A673 (cell line): ENCODE data around the gene IL36G. TPM values are rescaled to one million over a fixed set of nuclear protein-coding genes. Genes with fewer than 3 reads are reported as not detected.

Experiments
- BruUV-seq: library from RNA; stranded (reverse); fragments of 400-500 nt; replicated peaks from 2 replicates; lab custom pipeline; 2021; lab: Mats Ljungman, UMichigan
- CTCF ChIA-PET: fragments of 300-600 bp; sonication (Branson Sonifier 250); formaldehyde crosslinking; loops from one replicate; lab custom pipeline; 2022; ENCODE audit warnings: antibody characterized with exemption; lab: Charles Lee
- POLR2A ChIA-PET: fragments of 300-600 bp; sonication (Branson Sonifier 250); formaldehyde crosslinking; loops from one replicate; lab custom pipeline; 2022; ENCODE audit warnings: antibody characterized with exemption; ENCODE audit not compliant: low non-redundant PET; lab: Charles Lee
- DNase-seq: peaks from one replicate; pipeline ENCODE4 v3.0.0-alpha.2; 2015; ENCODE audit warnings: low spot score
- H3K27ac ChIP-seq: fragments of 200-600 bp; sonication (generic); 2 replicates; pipeline ENCODE4 v1.5.1; 2016; ENCODE audit warnings: mixed run types, low read depth, mild to moderate bottlenecking, mixed read lengths, antibody characterized with exemption, low read length; ENCODE audit not compliant: poor library complexity, severe bottlenecking
- H3K27me3 ChIP-seq: fragments of 200-600 bp; sonication (generic); replicated peaks from 2 replicates; pipeline ENCODE4 v1.6.1; 2017; ENCODE audit warnings: mixed run types, low read depth, mild to moderate bottlenecking, mixed read lengths, antibody characterized with exemption, low read length; ENCODE audit not compliant: insufficient read depth, poor library complexity
- H3K36me3 ChIP-seq: fragments of 200-600 bp; sonication (generic); 2 replicates; pipeline ENCODE4 v1.6.1; 2016; ENCODE audit warnings: mixed run types, mild to moderate bottlenecking, mixed read lengths, antibody characterized with exemption, low read length; ENCODE audit not compliant: insufficient read depth, poor library complexity, severe bottlenecking
- H3K4me1 ChIP-seq: fragments of 200-600 bp; sonication (generic); 2 replicates; pipeline ENCODE4 v1.6.1; 2017; ENCODE audit warnings: mixed run types, mild to moderate bottlenecking, mixed read lengths, antibody characterized with exemption, low read length; ENCODE audit not compliant: insufficient read depth, poor library complexity, severe bottlenecking
- H3K4me3 ChIP-seq: fragments of 200-600 bp; sonication (generic); 2 replicates; pipeline ENCODE4 v1.5.1; 2016; ENCODE audit warnings: low read depth, mixed run types, mild to moderate bottlenecking, mixed read lengths, low read length; ENCODE audit not compliant: poor library complexity, severe bottlenecking
- H3K9me3 ChIP-seq: fragments of 200-600 bp; sonication (generic); 2 replicates; pipeline ENCODE4 v1.6.1; 2016; ENCODE audit warnings: mixed run types, low read depth, mild to moderate bottlenecking, mixed read lengths, antibody characterized with exemption, low read length; ENCODE audit not compliant: poor library complexity, severe bottlenecking
- CTCF ChIP-seq: fragments of 300-800, 200-600 bp; sonication (generic); conservative IDR thresholded peaks from 2 replicates; pipeline ENCODE4 v1.5.1; 2017; ENCODE audit warnings: low read depth, mild to moderate bottlenecking, antibody characterized with exemption, low read length, moderate library complexity, mixed read lengths
- EZH2 ChIP-seq: fragments of 200-600 bp; sonication (generic); IDR thresholded peaks from 2 replicates; pipeline ENCODE4 v1.6.1; 2017; ENCODE audit warnings: borderline replicate concordance, low read depth, mild to moderate bottlenecking, mixed read lengths, antibody characterized with exemption, low read length; ENCODE audit not compliant: poor library complexity, severe bottlenecking
- intact Hi-C: fragments of 100-400 bp; cut with micrococcal nuclease; formaldehyde crosslinking; loops from one replicate; pipeline ENCODE4 v1.10.0; 2022; ENCODE audit not compliant: unreplicated experiment
- total RNA-seq: library from RNA; stranded (reverse); gene quantifications from 2 replicates; pipeline ENCODE4 v1.2.3, GENCODE V29; 2021

IL36G gene
- total RNA-seq, 1 experiment from 2014 or later = not detected

- no peaks in the 10 kb centered on the region for H3K4me1 ChIP-seq
- peaks cover 5% of the 10 kb centered on the region for H3K27me3 ChIP-seq
- ChIA-PET CTCF (no interaction called here), POLR2A (no interaction called here)
- no peak for DNase-seq
- peaks cover 22% of the 10 kb centered on the region for H3K9me3 ChIP-seq
- H3K4me3 ChIP-seq = no peak overlapping the region
- no peak for TF ChIP-seq EZH2
- no peak for TF ChIP-seq CTCF
- no peak overlapping the region for H3K27ac ChIP-seq
- BruUV-seq = no TSS peak
- no peaks in the 10 kb centered on the region for H3K36me3 ChIP-seq
- intact Hi-C loops = no loop called here
Measured at GRCh38 chr2:113000436-113000835, 22.6 kb downstream of the IL36G start.

- Histone ChIP-seq H3K27me3 (no peaks in the 10 kb centered on the region), H3K27ac (no peak overlapping the region), H3K4me3 (no peak overlapping the region), H3K9me3 (peaks cover 22% of the 10 kb centered on the region), H3K4me1 (no peaks in the 10 kb centered on the region), H3K36me3 (no peaks in the 10 kb centered on the region)
- ChIA-PET POLR2A (no interaction called here), CTCF (no interaction called here)
- TF ChIP-seq CTCF (no peak), EZH2 (no peak)
- no peak for DNase-seq
- intact Hi-C loops = no loop called here
- BruUV-seq = no TSS peak
Measured at GRCh38 chr2:113002677-113003076, 24.9 kb downstream of the IL36G start.

GRCh38 chr2:113005030-113005509 lies 27.3 kb downstream of the IL36G start, which contains the start of gene IL36A:
Gene IL36A (plus strand): TSS chr2:113005459. CDS start chr2:113005872, 413 bp downstream.
- TF ChIP-seq CTCF = no peak
- TF ChIP-seq EZH2 = no peak
- H3K4me3 ChIP-seq = no peak within 1 kb of the TSS
- BruUV-seq = no TSS peak

More at GRCh38 chr2:113005030-113005509, 27.3 kb downstream of the IL36G start, which contains the start of gene IL36A:
- no peaks in the 10 kb centered on the region for H3K4me1 ChIP-seq
- H3K9me3 ChIP-seq = peaks cover 13% of the 10 kb centered on the region
- ChIA-PET POLR2A (no interaction called here), CTCF (interaction anchor here (0.6 kb wide), 1 partner anchor 62 kb away, joined by 7 read pairs; no protein-coding TSS in a partner anchor)
- no peaks in the 10 kb centered on the region for H3K27me3 ChIP-seq
- H3K27ac ChIP-seq = no peak within 1 kb of the TSS
- no peak for DNase-seq
- intact Hi-C loops = no loop called here
- no peaks in the 10 kb centered on the region for H3K36me3 ChIP-seq
